Measurements from ENCODE around the gene TMEM229B.

TMEM229B gene

GRCh38 chr14:67502867-67503266 is 14.3 kb upstream of the TMEM229B start:
- H3K36me3 ChIP-seq (ENCODE audit: control insufficient read depth, insufficient read depth, low read length) = no peaks in the 10 kb centered on the region
- no peak overlapping the region for H3K9ac ChIP-seq (ENCODE audit: low read length)
- H3K9me3 ChIP-seq (ENCODE audit: control insufficient read depth, insufficient read depth, low read depth, low read length) = no peaks in the 10 kb centered on the region
- no peak overlapping the region for H3K27ac ChIP-seq (ENCODE audit: low read depth, low read length)
- H3K4me3 ChIP-seq (ENCODE audit: low read depth, low read length) = no peak overlapping the region
- H3K27me3 ChIP-seq (ENCODE audit: control insufficient read depth, insufficient read depth, low read length) = no peaks in the 10 kb centered on the region
- H3K4me1 ChIP-seq (ENCODE audit: control insufficient read depth, insufficient read depth, low read length) = no peaks in the 10 kb centered on the region; the same call in 1 of the 2 replicates

- Histone ChIP-seq H3K9me3 (ENCODE audit: control insufficient read depth, insufficient read depth, low read depth, low read length) (no peaks in the 10 kb centered on the region), H3K27me3 (ENCODE audit: control insufficient read depth, insufficient read depth, low read length) (no peaks in the 10 kb centered on the region), H3K27ac (ENCODE audit: low read depth, low read length) (no peak overlapping the region), H3K9ac (ENCODE audit: low read length) (no peak overlapping the region), H3K36me3 (ENCODE audit: control insufficient read depth, insufficient read depth, low read length) (no peaks in the 10 kb centered on the region), H3K4me1 (ENCODE audit: control insufficient read depth, insufficient read depth, low read length) (no peaks in the 10 kb centered on the region; the same call in 1 of the 2 replicates), H3K4me3 (ENCODE audit: low read depth, low read length) (no peak overlapping the region)
Observed at GRCh38 chr14:67501670-67502069, 13.1 kb upstream of the TMEM229B start.

- H3K4me3 ChIP-seq (ENCODE audit: low read depth, low read length) = no peak overlapping the region
- no peaks in the 10 kb centered on the region for H3K36me3 ChIP-seq (ENCODE audit: control insufficient read depth, insufficient read depth, low read length)
- no peaks in the 10 kb centered on the region for H3K27me3 ChIP-seq (ENCODE audit: control insufficient read depth, insufficient read depth, low read length)
- no peaks in the 10 kb centered on the region; the same call in 1 of the 2 replicates for H3K4me1 ChIP-seq (ENCODE audit: control insufficient read depth, insufficient read depth, low read length)
- H3K27ac ChIP-seq (ENCODE audit: low read depth, low read length) = no peak overlapping the region
- H3K9ac ChIP-seq (ENCODE audit: low read length) = no peak overlapping the region
- H3K9me3 ChIP-seq (ENCODE audit: control insufficient read depth, insufficient read depth, low read depth, low read length) = no peaks in the 10 kb centered on the region
Observed at GRCh38 chr14:67500981-67501380, 12.5 kb upstream of the TMEM229B start.

GRCh38 chr14:67497716-67498115 is 9.2 kb upstream of the TMEM229B start:
- Histone ChIP-seq H3K9me3 (ENCODE audit: control insufficient read depth, insufficient read depth, low read depth, low read length) (peaks cover 19% of the 10 kb centered on the region), H3K9ac (ENCODE audit: low read length) (no peak overlapping the region), H3K27ac (ENCODE audit: low read depth, low read length) (no peak overlapping the region), H3K36me3 (ENCODE audit: control insufficient read depth, insufficient read depth, low read length) (no peaks in the 10 kb centered on the region), H3K4me3 (ENCODE audit: low read depth, low read length) (no peak overlapping the region), H3K27me3 (ENCODE audit: control insufficient read depth, insufficient read depth, low read length) (no peaks in the 10 kb centered on the region), H3K4me1 (ENCODE audit: control insufficient read depth, insufficient read depth, low read length) (no peaks in the 10 kb centered on the region)

GRCh38 chr14:67497216-67497615 is 8.7 kb upstream of the TMEM229B start:
- Histone ChIP-seq H3K27ac (ENCODE audit: low read depth, low read length) (no peak overlapping the region), H3K27me3 (ENCODE audit: control insufficient read depth, insufficient read depth, low read length) (no peaks in the 10 kb centered on the region), H3K9me3 (ENCODE audit: control insufficient read depth, insufficient read depth, low read depth, low read length) (peaks cover 24% of the 10 kb centered on the region), H3K36me3 (ENCODE audit: control insufficient read depth, insufficient read depth, low read length) (no peaks in the 10 kb centered on the region), H3K4me1 (ENCODE audit: control insufficient read depth, insufficient read depth, low read length) (peaks cover 2% of the 10 kb centered on the region), H3K4me3 (ENCODE audit: low read depth, low read length) (no peak overlapping the region), H3K9ac (ENCODE audit: low read length) (no peak overlapping the region)

- peaks cover 16% of the 10 kb centered on the region for H3K4me1 ChIP-seq (ENCODE audit: control insufficient read depth, insufficient read depth, low read length)
- peaks cover 24% of the 10 kb centered on the region for H3K9me3 ChIP-seq (ENCODE audit: control insufficient read depth, insufficient read depth, low read depth, low read length)
- no peak overlapping the region for H3K27ac ChIP-seq (ENCODE audit: low read depth, low read length)
- H3K36me3 ChIP-seq (ENCODE audit: control insufficient read depth, insufficient read depth, low read length) = no peaks in the 10 kb centered on the region
- no peak overlapping the region for H3K4me3 ChIP-seq (ENCODE audit: low read depth, low read length)
- no peak overlapping the region for H3K9ac ChIP-seq (ENCODE audit: low read length)
- H3K27me3 ChIP-seq (ENCODE audit: control insufficient read depth, insufficient read depth, low read length) = no peaks in the 10 kb centered on the region
Observed at GRCh38 chr14:67495827-67496226, 7.3 kb upstream of the TMEM229B start.

GRCh38 chr14:67493092-67493717 is 4.7 kb upstream of the TMEM229B start:
- Histone ChIP-seq H3K27me3 (ENCODE audit: control insufficient read depth, insufficient read depth, low read length) (no peaks in the 10 kb centered on the region), H3K4me3 (ENCODE audit: low read depth, low read length) (no peak overlapping the region), H3K36me3 (ENCODE audit: control insufficient read depth, insufficient read depth, low read length) (no peaks in the 10 kb centered on the region), H3K4me1 (ENCODE audit: control insufficient read depth, insufficient read depth, low read length) (peaks cover 16% of the 10 kb centered on the region), H3K9me3 (ENCODE audit: control insufficient read depth, insufficient read depth, low read depth, low read length) (peaks cover 24% of the 10 kb centered on the region), H3K9ac (ENCODE audit: low read length) (no peak overlapping the region), H3K27ac (ENCODE audit: low read depth, low read length) (no peak overlapping the region)

- Histone ChIP-seq H3K27ac (ENCODE audit: low read depth, low read length) (no peak overlapping the region), H3K4me1 (ENCODE audit: control insufficient read depth, insufficient read depth, low read length) (peaks cover 16% of the 10 kb centered on the region), H3K9ac (ENCODE audit: low read length) (no peak overlapping the region), H3K36me3 (ENCODE audit: control insufficient read depth, insufficient read depth, low read length) (no peaks in the 10 kb centered on the region), H3K27me3 (ENCODE audit: control insufficient read depth, insufficient read depth, low read length) (no peaks in the 10 kb centered on the region), H3K4me3 (ENCODE audit: low read depth, low read length) (no peak overlapping the region), H3K9me3 (ENCODE audit: control insufficient read depth, insufficient read depth, low read depth, low read length) (peaks cover 24% of the 10 kb centered on the region)
Observed at GRCh38 chr14:67492538-67492937, 4.0 kb upstream of the TMEM229B start.

GRCh38 chr14:67491741-67492507 is 3.4 kb upstream of the TMEM229B start:
- no peaks in the 10 kb centered on the region for H3K27me3 ChIP-seq (ENCODE audit: control insufficient read depth, insufficient read depth, low read length)
- H3K4me3 ChIP-seq (ENCODE audit: low read depth, low read length) = 0 out of 2 replicates have a peak overlapping the region, but pooled peaks have one; percentile 5
- H3K9ac ChIP-seq (ENCODE audit: low read length) = peak overlapping the region; percentile 24
- no peaks in the 10 kb centered on the region for H3K36me3 ChIP-seq (ENCODE audit: control insufficient read depth, insufficient read depth, low read length)
- H3K27ac ChIP-seq (ENCODE audit: low read depth, low read length) = 0 out of 2 replicates have a peak overlapping the region, but pooled peaks have one; percentile 1
- H3K4me1 ChIP-seq (ENCODE audit: control insufficient read depth, insufficient read depth, low read length) = peaks cover 16% of the 10 kb centered on the region
- peaks cover 24% of the 10 kb centered on the region for H3K9me3 ChIP-seq (ENCODE audit: control insufficient read depth, insufficient read depth, low read depth, low read length)

- 0 out of 2 replicates have a peak overlapping the region, but pooled peaks have one; percentile 5 for H3K4me3 ChIP-seq (ENCODE audit: low read depth, low read length)
- H3K27ac ChIP-seq (ENCODE audit: low read depth, low read length) = 0 out of 2 replicates have a peak overlapping the region, but pooled peaks have one; percentile 1
Observed at GRCh38 chr14:67491285-67491684, 2.8 kb upstream of the TMEM229B start.

GRCh38 chr14:67490196-67490595 is 1.7 kb upstream of the TMEM229B start:
- H3K9me3 ChIP-seq (ENCODE audit: control insufficient read depth, insufficient read depth, low read depth, low read length) = peaks cover 24% of the 10 kb centered on the region
- no peak overlapping the region for H3K9ac ChIP-seq (ENCODE audit: low read length)
- H3K4me1 ChIP-seq (ENCODE audit: control insufficient read depth, insufficient read depth, low read length) = peaks cover 16% of the 10 kb centered on the region
- H3K27ac ChIP-seq (ENCODE audit: low read depth, low read length) = no peak overlapping the region
- no peak overlapping the region for H3K4me3 ChIP-seq (ENCODE audit: low read depth, low read length)
- no peaks in the 10 kb centered on the region for H3K36me3 ChIP-seq (ENCODE audit: control insufficient read depth, insufficient read depth, low read length)
- H3K27me3 ChIP-seq (ENCODE audit: control insufficient read depth, insufficient read depth, low read length) = no peaks in the 10 kb centered on the region

More at GRCh38 chr14:67491285-67491684, 2.8 kb upstream of the TMEM229B start:
- Histone ChIP-seq H3K27me3 (ENCODE audit: control insufficient read depth, insufficient read depth, low read length) (no peaks in the 10 kb centered on the region), H3K36me3 (ENCODE audit: control insufficient read depth, insufficient read depth, low read length) (no peaks in the 10 kb centered on the region), H3K4me1 (ENCODE audit: control insufficient read depth, insufficient read depth, low read length) (peaks cover 16% of the 10 kb centered on the region), H3K9ac (ENCODE audit: low read length) (peak overlapping the region; percentile 24), H3K9me3 (ENCODE audit: control insufficient read depth, insufficient read depth, low read depth, low read length) (peaks cover 24% of the 10 kb centered on the region)

Measured in HUES6 (cell line).